T-helper 1 cell treated with Interleukin-12 subunit alpha and Interleukin-12 subunit beta and Interleukin-4 antibody, amounts not matched to agents 30 ng/mL and 1 ng/mL, for 36 hours (primary cell): Measurements from ENCODE around the gene HYDIN. TPM values are rescaled to one million over a fixed set of nuclear protein-coding genes. Genes with fewer than 3 reads are reported as not detected.
"Not testable (repeated sequence)": the region's sequence is repeated elsewhere in the genome, so short reads cannot be mapped to it uniquely, and the experiment has no call there.

Experiments used
- intact Hi-C: fragments of 100-400 bp; cut with micrococcal nuclease; formaldehyde crosslinking; loops from one replicate; pipeline ENCODE4 v1.15.1; 2024
- total RNA-seq: library from RNA; stranded (reverse); gene quantifications from 2 replicates; pipeline ENCODE4 v1.2.3, GENCODE V29; 2022

The HYDIN gene
- total RNA-seq, 1 donor from 2014 or later = 0.22 TPM

GRCh38 chr16:71226229-71227141, 4.0 kb downstream of the HYDIN start:
- intact Hi-C loops = no loop called here

- intact Hi-C loops = no loop called here
Measured at GRCh38 chr16:71225145-71225544, 5.4 kb downstream of the HYDIN start.

GRCh38 chr16:71218306-71218963, 12.1 kb downstream of the HYDIN start:
- intact Hi-C loops = loop anchor here (5.0 kb wide), 1 partner anchor 94 kb away; no protein-coding TSS in a partner anchor

- intact Hi-C loops = loop anchor here (5.0 kb wide), 1 partner anchor 95 kb away; no protein-coding TSS in a partner anchor
Measured at GRCh38 chr16:71217506-71217905, 13.0 kb downstream of the HYDIN start.

GRCh38 chr16:71216714-71217113, 13.8 kb downstream of the HYDIN start:
- intact Hi-C loops = loop anchor here (5.0 kb wide), 1 partner anchor 96 kb away; no protein-coding TSS in a partner anchor

- intact Hi-C loops = loop anchor here (5.0 kb wide), 1 partner anchor 97 kb away; no protein-coding TSS in a partner anchor
Measured at GRCh38 chr16:71214746-71215381, 15.7 kb downstream of the HYDIN start.

GRCh38 chr16:71205482-71206131, 24.9 kb downstream of the HYDIN start:
- intact Hi-C loops = no loop called here

- intact Hi-C loops = no loop called here
Measured at GRCh38 chr16:71203631-71204030, 26.9 kb downstream of the HYDIN start.

GRCh38 chr16:71201556-71201955, 29.0 kb downstream of the HYDIN start:
- intact Hi-C loops = no loop called here

- intact Hi-C loops = no loop called here
Measured at GRCh38 chr16:71201054-71201453, 29.5 kb downstream of the HYDIN start.

GRCh38 chr16:71198408-71198807, 32.1 kb downstream of the HYDIN start:
- intact Hi-C loops = no loop called here

- intact Hi-C loops = no loop called here
Measured at GRCh38 chr16:71192387-71192786, 38.1 kb downstream of the HYDIN start.

- intact Hi-C loops = no loop called here
Measured at GRCh38 chr16:71188956-71189712, 41.4 kb downstream of the HYDIN start.

GRCh38 chr16:71185347-71185746, 45.2 kb downstream of the HYDIN start:
- intact Hi-C loops = no loop called here

- intact Hi-C loops = no loop called here
Measured at GRCh38 chr16:71179569-71179968, 51.0 kb downstream of the HYDIN start.

GRCh38 chr16:71172481-71173207, 57.9 kb downstream of the HYDIN start:
- intact Hi-C loops = no loop called here

- intact Hi-C loops = not testable (repeated sequence)
Measured at GRCh38 chr16:71161007-71161406, 69.5 kb downstream of the HYDIN start.

GRCh38 chr16:71157278-71157677, 73.2 kb downstream of the HYDIN start:
- intact Hi-C loops = not testable (repeated sequence)

- intact Hi-C loops = not testable (repeated sequence)
Measured at GRCh38 chr16:71153329-71153728, 77.2 kb downstream of the HYDIN start.

GRCh38 chr16:71151654-71152053, 78.9 kb downstream of the HYDIN start:
- intact Hi-C loops = not testable (repeated sequence)
